Activated CD4-positive, CD25-positive, alpha-beta regulatory T cell treated with anti-CD3 and anti-CD28 coated beads, Interleukin-2, amount 50 U/mL, for 16 hours (primary cell): ENCODE measurements around the gene THSD7B.
"Not testable (repeated sequence)": the region's sequence is repeated elsewhere in the genome, so short reads cannot be mapped to it uniquely, and the experiment has no call there.

Experiments used
- DNase-seq: peaks from one replicate; pipeline ENCODE4 v3.0.0-alpha.2; 2020; ENCODE audit warnings: low read depth, low spot score

THSD7B gene

GRCh38 chr2:137676346-137676745, 911.0 kb downstream of the THSD7B start:
- DNase-seq: no peak

- no peak for DNase-seq
Observed at GRCh38 chr2:137677466-137677865, 912.1 kb downstream of the THSD7B start.

GRCh38 chr2:137689549-137689948, 924.2 kb downstream of the THSD7B start:
- no peak for DNase-seq

GRCh38 chr2:137693534-137693933, 928.2 kb downstream of the THSD7B start:
- no peak for DNase-seq

- DNase-seq: no peak
Observed at GRCh38 chr2:137696916-137697315, 931.6 kb downstream of the THSD7B start.

- DNase-seq: not testable (repeated sequence)
Observed at GRCh38 chr2:137700250-137700649, 934.9 kb downstream of the THSD7B start.

- no peak for DNase-seq
Observed at GRCh38 chr2:137700681-137701080, 935.3 kb downstream of the THSD7B start.

- no peak for DNase-seq
Observed at GRCh38 chr2:137705296-137705695, 940.0 kb downstream of the THSD7B start.

GRCh38 chr2:137706786-137707613, 941.7 kb downstream of the THSD7B start:
- no peak for DNase-seq

GRCh38 chr2:137708311-137708710, 943.0 kb downstream of the THSD7B start:
- no peak for DNase-seq

GRCh38 chr2:137715731-137716191, 950.4 kb downstream of the THSD7B start:
- DNase-seq: no peak

GRCh38 chr2:137718786-137719185, 953.4 kb downstream of the THSD7B start:
- DNase-seq: no peak

- DNase-seq: no peak
Observed at GRCh38 chr2:137721733-137722132, 956.4 kb downstream of the THSD7B start.

- no peak for DNase-seq
Observed at GRCh38 chr2:137724912-137725311, 959.6 kb downstream of the THSD7B start.
